NT2/D1 (cell line): ENCODE results near the gene PCYT1B.

ENCODE experiments used
- SUZ12 ChIP-seq: IDR thresholded peaks from 2 replicates; pipeline ENCODE4 v1.6.1; 2011; ENCODE audit not compliant: insufficient read length, insufficient read depth; ENCODE audit errors: extremely low read depth
- YY1 ChIP-seq: IDR thresholded peaks from 2 replicates; pipeline ENCODE4 v1.6.1; 2011; ENCODE audit not compliant: insufficient read length, insufficient read depth
- ZNF274 ChIP-seq: IDR thresholded peaks from 2 replicates; pipeline ENCODE4 v1.6.1; 2011; ENCODE audit warnings: mild to moderate bottlenecking, low read depth, low read length

DNA sequence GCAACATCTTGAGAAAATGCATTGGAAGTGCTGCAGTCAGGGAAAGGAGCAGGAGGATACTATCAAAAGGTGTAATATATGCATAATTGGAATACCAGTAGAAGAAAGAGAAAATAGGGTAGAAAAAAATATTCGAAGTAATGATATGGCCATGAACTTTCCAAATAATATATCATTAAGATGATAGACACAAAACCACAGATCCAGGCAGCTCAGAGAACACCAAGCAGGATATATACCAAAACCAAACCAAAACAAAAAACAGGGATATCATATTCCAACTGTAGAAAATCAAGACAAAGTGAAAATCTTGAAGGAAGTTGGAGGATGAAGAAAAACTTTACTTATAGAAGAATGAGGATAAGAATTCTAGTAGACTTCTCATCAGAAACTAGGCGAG is 36.9 kb upstream of the PCYT1B start:
- TF ChIP-seq SUZ12 (no peak), ZNF274 (no peak), YY1 (no peak)
